Breast epithelium (tissue), 4 donors: Measurements from ENCODE around the gene RABGAP1L. TPM values are rescaled to one million over a fixed set of nuclear protein-coding genes. Genes with fewer than 3 reads are reported as not detected.

ENCODE experiments used
- DNase-seq, 2 donors: peaks; one replicate each; pipeline ENCODE4 v3.0.0-alpha.2; 2019; ENCODE audit warnings: low spot score in 2 of 2
- H3K27ac ChIP-seq, 2 donors: fragments of 200-600 bp; sonication (generic) in 1 of 2; one replicate each; pipeline ENCODE4 v1.5.1; 2016 to 2019; ENCODE audit warnings: mild to moderate bottlenecking in 1 of 2
- H3K27me3 ChIP-seq, 2 donors: fragments of 200-600 bp; sonication (generic) in 1 of 2; one replicate each; pipeline versions ENCODE4 v1.5.1 to v1.6.0; 2017 to 2019; ENCODE audit warnings: control low read depth in 1 of 2, mild to moderate bottlenecking in 1 of 2
- H3K36me3 ChIP-seq: fragments of 200-600 bp; one replicate; pipeline ENCODE4 v1.5.1; 2019
- H3K4me1 ChIP-seq, 2 donors: fragments of 200-600 bp; sonication (generic); one replicate each; pipeline ENCODE4 v1.5.1; 2016 to 2019; ENCODE audit warnings: control low read depth in 1 of 2
- H3K4me3 ChIP-seq, 3 donors: fragments of 200-600 bp; sonication (generic); 1 replicate in 2 of 3; 2 replicates in 1 of 3; pipeline ENCODE4 v1.5.1; 2016 to 2019; ENCODE audit warnings: mild to moderate bottlenecking in 3 of 3, moderate library complexity in 2 of 3
- H3K9me3 ChIP-seq, 2 donors: fragments of 200-600 bp; sonication (generic) in 1 of 2; one replicate each; pipeline ENCODE4 v1.5.1; 2016 to 2019; ENCODE audit warnings: control low read depth in 1 of 2
- POLR2A ChIP-seq: fragments of 450-650 bp; IDR thresholded peaks from one replicate; pipeline ENCODE4 v1.6.1; 2016; ENCODE audit warnings: antibody characterized with exemption, mild to moderate bottlenecking, moderate library complexity
- POLR2AphosphoS5 ChIP-seq, 3 donors: sonication (generic); formaldehyde crosslinking; IDR thresholded peaks; one replicate each; pipeline ENCODE4 v1.6.1; 2017; ENCODE audit warnings: antibody characterized with exemption in 3 of 3
- intact Hi-C: fragments of 100-400 bp; cut with DNase I; formaldehyde crosslinking; loops from one replicate; pipeline ENCODE4 v1.15.1; 2023; ENCODE audit warnings: low total_unique reads
- total RNA-seq, 3 donors: library from RNA; depleted of rRNA; stranded (reverse); fragments of >200 nt; gene quantifications; one replicate each; pipeline ENCODE4 v1.1.0, GENCODE V29; 2016
- TF ChIP-seq, protein P1 (sequence below), 3 donors: fragments of 450-650 bp; IDR thresholded peaks; one replicate each; pipeline ENCODE4 v1.5.1; 2016 to 2017; ENCODE audit warnings: antibody characterized with exemption in 3 of 3, mild to moderate bottlenecking in 3 of 3, moderate library complexity in 3 of 3

RABGAP1L gene
- total RNA-seq, 3 donors from 2014 or later: 41.3 to 83.7 (median 49.5) TPM

DNA sequence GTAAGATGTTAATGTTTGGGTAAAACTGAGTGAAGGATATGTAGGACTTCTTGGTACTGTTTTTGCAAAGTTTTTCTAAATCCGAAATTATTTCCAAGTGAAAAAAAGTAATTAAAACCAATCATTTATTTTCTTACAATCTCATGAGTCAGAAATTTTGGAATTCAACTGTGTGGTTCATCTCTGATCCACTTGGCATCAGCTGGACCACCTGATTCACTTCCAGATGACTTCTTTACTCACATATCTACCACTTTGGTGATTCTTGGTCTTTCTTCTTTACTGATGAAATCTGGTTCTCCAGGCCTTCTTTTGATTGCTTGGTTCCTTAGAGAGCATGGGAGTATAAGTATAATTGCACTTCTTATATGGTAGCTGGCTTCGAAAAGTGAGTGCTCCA is 585.6 kb downstream of the RABGAP1L start:
- TF ChIP-seq POLR2AphosphoS5 (IDR thresholded peaks at IDR 0.05): no peak
- TF ChIP-seq POLR2A: no peak
- TF ChIP-seq, protein P1, sequence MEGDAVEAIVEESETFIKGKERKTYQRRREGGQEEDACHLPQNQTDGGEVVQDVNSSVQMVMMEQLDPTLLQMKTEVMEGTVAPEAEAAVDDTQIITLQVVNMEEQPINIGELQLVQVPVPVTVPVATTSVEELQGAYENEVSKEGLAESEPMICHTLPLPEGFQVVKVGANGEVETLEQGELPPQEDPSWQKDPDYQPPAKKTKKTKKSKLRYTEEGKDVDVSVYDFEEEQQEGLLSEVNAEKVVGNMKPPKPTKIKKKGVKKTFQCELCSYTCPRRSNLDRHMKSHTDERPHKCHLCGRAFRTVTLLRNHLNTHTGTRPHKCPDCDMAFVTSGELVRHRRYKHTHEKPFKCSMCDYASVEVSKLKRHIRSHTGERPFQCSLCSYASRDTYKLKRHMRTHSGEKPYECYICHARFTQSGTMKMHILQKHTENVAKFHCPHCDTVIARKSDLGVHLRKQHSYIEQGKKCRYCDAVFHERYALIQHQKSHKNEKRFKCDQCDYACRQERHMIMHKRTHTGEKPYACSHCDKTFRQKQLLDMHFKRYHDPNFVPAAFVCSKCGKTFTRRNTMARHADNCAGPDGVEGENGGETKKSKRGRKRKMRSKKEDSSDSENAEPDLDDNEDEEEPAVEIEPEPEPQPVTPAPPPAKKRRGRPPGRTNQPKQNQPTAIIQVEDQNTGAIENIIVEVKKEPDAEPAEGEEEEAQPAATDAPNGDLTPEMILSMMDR (IDR thresholded peaks at IDR 0.05): no peak
- Histone ChIP-seq H3K9me3 (no peaks in the 10 kb centered on the region), H3K27me3 (no peaks in the 10 kb centered on the region), H3K27ac (no peak overlapping the region), H3K36me3 (no peaks in the 10 kb centered on the region), H3K4me3 (no peak overlapping the region), H3K4me1 (no peaks in the 10 kb centered on the region)
- no peak for DNase-seq
- intact Hi-C loops: no loop called here

DNA sequence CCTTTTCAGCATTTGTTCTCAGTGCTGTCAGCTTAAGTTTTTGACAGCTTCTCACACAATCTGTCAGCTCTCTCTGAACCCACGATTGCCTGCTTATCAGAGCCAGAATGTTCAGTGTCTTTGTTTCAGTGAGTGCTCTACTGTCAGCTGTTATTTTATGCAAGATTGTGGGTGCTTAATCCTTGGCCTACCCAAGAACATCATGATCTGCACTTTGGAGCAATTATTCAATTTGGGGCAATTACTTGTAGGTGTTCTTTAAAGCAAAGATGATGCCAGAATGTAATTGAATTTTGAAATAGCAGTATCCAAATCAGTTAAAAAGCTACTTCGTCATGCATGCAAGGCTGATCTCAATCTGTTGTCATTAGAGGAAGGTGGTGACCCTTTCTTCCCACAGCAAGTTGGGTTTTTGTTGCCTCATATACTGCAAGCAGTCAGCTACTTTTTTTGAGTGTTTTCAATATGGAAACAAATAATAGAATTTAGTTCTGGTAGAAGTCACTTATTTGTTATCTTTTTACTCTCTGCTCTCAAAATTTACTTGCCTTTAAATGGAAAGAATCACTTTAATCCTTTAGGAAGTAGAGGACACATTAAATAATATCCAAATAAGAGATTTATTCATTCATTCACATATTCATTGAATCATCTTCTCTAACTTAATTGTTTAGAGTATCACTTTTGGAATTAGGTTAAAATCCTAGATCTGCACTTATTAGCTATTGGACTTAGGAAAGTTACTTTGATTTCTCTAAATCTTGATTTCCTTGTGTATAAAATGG is 586.9 kb downstream of the RABGAP1L start:
- intact Hi-C loops: no loop called here
- no peak overlapping the region for H3K4me3 ChIP-seq
- H3K4me1 ChIP-seq: no peaks in the 10 kb centered on the region
- no peaks in the 10 kb centered on the region for H3K36me3 ChIP-seq
- no peak for TF ChIP-seq POLR2A
- TF ChIP-seq, protein P1 (IDR thresholded peaks at IDR 0.05): no peak
- no peak for TF ChIP-seq POLR2AphosphoS5 (IDR thresholded peaks at IDR 0.05)
- H3K9me3 ChIP-seq: no peaks in the 10 kb centered on the region
- no peak overlapping the region for H3K27ac ChIP-seq
- no peaks in the 10 kb centered on the region for H3K27me3 ChIP-seq
- DNase-seq: no peak

DNA sequence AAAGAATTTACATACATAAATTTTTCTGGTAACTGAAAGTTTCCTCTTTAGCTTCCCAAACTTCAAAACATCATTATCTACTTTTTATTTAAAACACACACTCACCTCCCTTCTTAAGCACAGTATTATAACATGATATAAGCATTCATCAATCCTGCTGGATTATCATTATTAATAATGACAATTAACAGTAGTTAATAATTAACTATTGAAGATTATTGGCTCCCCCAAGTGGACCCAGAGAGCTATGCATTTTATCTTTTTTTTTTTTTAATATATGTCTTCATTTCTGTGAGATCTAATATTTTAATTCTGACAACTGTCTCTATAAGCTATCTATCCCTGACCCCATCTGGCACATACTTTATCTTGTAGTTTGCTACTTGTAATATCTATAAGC is 588.3 kb downstream of the RABGAP1L start:
- H3K4me1 ChIP-seq: no peaks in the 10 kb centered on the region
- no peaks in the 10 kb centered on the region for H3K36me3 ChIP-seq
- H3K27ac ChIP-seq: no peak overlapping the region
- DNase-seq: no peak
- TF ChIP-seq POLR2A: no peak
- TF ChIP-seq, protein P1 (IDR thresholded peaks at IDR 0.05): no peak
- no peak for TF ChIP-seq POLR2AphosphoS5 (IDR thresholded peaks at IDR 0.05)
- no peak overlapping the region for H3K4me3 ChIP-seq
- no peaks in the 10 kb centered on the region for H3K27me3 ChIP-seq
- intact Hi-C loops: no loop called here
- no peaks in the 10 kb centered on the region for H3K9me3 ChIP-seq

DNA sequence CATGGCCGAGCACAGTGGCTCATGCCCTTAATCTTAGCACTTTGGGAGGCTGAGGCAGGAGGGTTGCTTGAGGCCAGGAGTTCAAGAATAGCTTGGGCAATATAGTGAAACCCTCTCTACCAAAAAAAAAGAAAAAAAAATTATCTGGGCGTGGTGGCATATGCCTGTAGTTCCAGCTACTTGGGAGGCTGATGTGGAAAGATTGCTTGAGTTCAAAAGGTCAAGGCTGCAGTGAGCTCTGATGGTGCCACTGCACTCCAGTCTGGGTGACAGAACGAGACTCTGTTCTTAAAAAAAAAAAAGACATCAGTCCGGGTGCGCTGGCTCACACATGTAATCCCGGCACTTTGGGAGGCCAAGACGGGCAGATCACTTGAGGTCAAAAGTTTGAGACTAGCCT is 589.3 kb downstream of the RABGAP1L start:
- TF ChIP-seq POLR2A (no peak), POLR2AphosphoS5 (IDR thresholded peaks at IDR 0.05) (no peak)
- TF ChIP-seq, protein P1 (IDR thresholded peaks at IDR 0.05): no peak
- no peak for DNase-seq
- Histone ChIP-seq H3K4me3 (no peak overlapping the region), H3K9me3 (no peaks in the 10 kb centered on the region), H3K36me3 (no peaks in the 10 kb centered on the region), H3K27me3 (no peaks in the 10 kb centered on the region), H3K4me1 (no peaks in the 10 kb centered on the region), H3K27ac (no peak overlapping the region)
- intact Hi-C loops: no loop called here

DNA sequence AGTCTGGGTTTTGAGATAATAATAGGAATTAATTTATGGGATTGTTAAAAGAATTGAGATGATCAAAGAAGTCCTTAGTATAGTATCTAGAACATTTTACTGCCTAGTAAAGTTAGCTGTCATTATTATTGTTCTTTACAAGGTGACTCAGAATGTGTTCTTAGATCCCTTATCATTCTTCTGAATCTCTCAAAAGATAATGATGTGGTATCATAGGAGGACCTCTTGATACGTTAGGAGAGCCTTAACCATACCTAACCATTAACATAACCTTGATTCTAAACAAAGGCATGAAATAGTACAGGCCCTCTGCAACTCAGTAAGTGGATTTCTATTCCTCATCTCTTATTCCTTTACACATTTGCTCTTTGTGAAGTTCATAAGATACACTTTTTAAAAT is 593.8 kb downstream of the RABGAP1L start:
- Histone ChIP-seq H3K4me3 (no peak overlapping the region), H3K27ac (no peak overlapping the region), H3K4me1 (no peaks in the 10 kb centered on the region), H3K27me3 (no peaks in the 10 kb centered on the region), H3K36me3 (no peaks in the 10 kb centered on the region), H3K9me3 (no peaks in the 10 kb centered on the region)
- TF ChIP-seq, protein P1 (IDR thresholded peaks at IDR 0.05): no peak
- TF ChIP-seq POLR2A (no peak), POLR2AphosphoS5 (IDR thresholded peaks at IDR 0.05) (no peak)
- intact Hi-C loops: no loop called here
- no peak for DNase-seq
